ENCODE results near the gene MORC3. TPM values are rescaled to one million over a fixed set of nuclear protein-coding genes. Genes with fewer than 3 reads are reported as not detected.
"Not testable (repeated sequence)": the region's sequence is repeated elsewhere in the genome, so short reads cannot be mapped to it uniquely, and the experiment has no call there.

The MORC3 gene
- polyA plus RNA-seq, 1 donor: 44.9 TPM

GRCh38 chr21:36385233-36386030 lies 65.4 kb downstream of the MORC3 start, which contains the start of gene CHAF1B:
Gene CHAF1B (plus strand): TSS chr21:36385392. CDS start chr21:36386137, 745 bp downstream.
- DNase-seq: peak; percentile 76

- no peak for DNase-seq
These were observed 66.1 kb downstream of the MORC3 start for GRCh38 chr21:36386031-36386642.

- no peak for DNase-seq
These were observed 68.1 kb downstream of the MORC3 start for GRCh38 chr21:36388096-36388495.

- no peak for DNase-seq
These were observed 68.8 kb downstream of the MORC3 start for GRCh38 chr21:36388835-36389234.

- not testable (repeated sequence) for DNase-seq
These were observed 71.7 kb downstream of the MORC3 start for GRCh38 chr21:36391649-36392048.

GRCh38 chr21:36395353-36396111 lies 75.5 kb downstream of the MORC3 start:
- no peak for DNase-seq

GRCh38 chr21:36396325-36396724 lies 76.3 kb downstream of the MORC3 start:
- no peak for DNase-seq

- DNase-seq: no peak
These were observed 77.0 kb downstream of the MORC3 start for GRCh38 chr21:36396971-36397370.

- no peak for DNase-seq
These were observed 77.6 kb downstream of the MORC3 start for GRCh38 chr21:36397606-36398005.

GRCh38 chr21:36399736-36400135 lies 79.7 kb downstream of the MORC3 start:
- not testable (repeated sequence) for DNase-seq

GRCh38 chr21:36400719-36401118 lies 80.7 kb downstream of the MORC3 start:
- DNase-seq: no peak

- DNase-seq: no peak
These were observed 82.3 kb downstream of the MORC3 start for GRCh38 chr21:36402339-36402738.

GRCh38 chr21:36403713-36404112 lies 83.7 kb downstream of the MORC3 start:
- no peak for DNase-seq

- no peak for DNase-seq
These were observed 88.6 kb downstream of the MORC3 start for GRCh38 chr21:36408568-36408967.

GRCh38 chr21:36411301-36411700 lies 91.3 kb downstream of the MORC3 start:
- no peak for DNase-seq

- no peak for DNase-seq
These were observed 92.9 kb downstream of the MORC3 start for GRCh38 chr21:36412916-36413315.

- DNase-seq: no peak
These were observed 95.4 kb downstream of the MORC3 start for GRCh38 chr21:36415375-36415774.

GRCh38 chr21:36419241-36419640 lies 99.2 kb downstream of the MORC3 start:
- DNase-seq: no peak

GRCh38 chr21:36419996-36420395 lies 100.0 kb downstream of the MORC3 start:
- DNase-seq: peak; percentile 88

- DNase-seq: no peak
These were observed 100.8 kb downstream of the MORC3 start for GRCh38 chr21:36420571-36421339.

GRCh38 chr21:36422279-36423098 lies 102.5 kb downstream of the MORC3 start:
- peak; percentile 41 for DNase-seq

Data from left kidney (tissue), 2 donors.